ENCODE results near the gene TXNRD1.
"Not testable (repeated sequence)": the region's sequence is repeated elsewhere in the genome, so short reads cannot be mapped to it uniquely, and the experiment has no call there.

The TXNRD1 gene

GRCh38 chr12:104197264-104197663 is 18.3 kb upstream of the TXNRD1 start:
- no peak for DNase-seq

GRCh38 chr12:104199964-104200363 is 15.6 kb upstream of the TXNRD1 start:
- DNase-seq: no peak

DNA sequence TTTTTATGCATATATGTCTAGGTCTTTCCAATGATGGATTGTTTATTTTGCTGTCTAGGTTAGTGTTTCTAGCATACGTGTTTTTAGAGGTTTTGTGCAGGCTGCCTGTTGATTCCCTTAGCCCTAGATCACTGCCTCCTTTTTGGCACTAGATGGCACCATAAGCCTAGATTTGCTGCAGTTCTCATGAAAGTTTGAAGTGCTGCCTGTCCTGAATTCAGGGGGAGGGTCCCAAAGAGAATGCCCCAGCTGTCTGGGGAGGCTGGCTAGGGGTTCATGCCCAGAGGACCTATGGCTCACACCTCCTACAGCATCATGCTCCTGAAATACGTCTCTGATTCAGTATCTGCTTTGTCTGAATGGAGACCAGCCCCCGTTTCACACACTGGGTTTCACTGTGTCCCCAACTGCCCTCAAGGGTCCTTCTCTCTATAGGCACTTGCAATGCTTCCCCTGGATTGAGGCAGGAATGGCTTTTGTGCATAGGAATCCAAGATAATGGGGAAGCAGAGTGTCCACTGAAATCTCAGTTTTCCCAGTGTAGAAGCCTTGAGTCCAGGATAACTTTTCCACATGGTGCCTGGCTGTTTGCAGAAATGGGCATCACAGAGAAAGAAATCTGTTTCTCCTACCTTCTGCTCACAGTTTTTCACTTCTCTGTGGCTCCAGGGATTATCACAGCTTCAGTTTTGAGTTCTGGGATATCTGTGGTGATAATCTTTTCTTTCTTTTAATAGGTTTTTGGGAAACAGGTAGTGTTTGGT is 14.2 kb upstream of the TXNRD1 start:
- no peak for DNase-seq

- DNase-seq: no peak
These were observed 10.7 kb upstream of the TXNRD1 start for GRCh38 chr12:104204690-104205480.

- DNase-seq: no peak
These were observed 8.0 kb upstream of the TXNRD1 start for GRCh38 chr12:104207416-104208205.

DNA sequence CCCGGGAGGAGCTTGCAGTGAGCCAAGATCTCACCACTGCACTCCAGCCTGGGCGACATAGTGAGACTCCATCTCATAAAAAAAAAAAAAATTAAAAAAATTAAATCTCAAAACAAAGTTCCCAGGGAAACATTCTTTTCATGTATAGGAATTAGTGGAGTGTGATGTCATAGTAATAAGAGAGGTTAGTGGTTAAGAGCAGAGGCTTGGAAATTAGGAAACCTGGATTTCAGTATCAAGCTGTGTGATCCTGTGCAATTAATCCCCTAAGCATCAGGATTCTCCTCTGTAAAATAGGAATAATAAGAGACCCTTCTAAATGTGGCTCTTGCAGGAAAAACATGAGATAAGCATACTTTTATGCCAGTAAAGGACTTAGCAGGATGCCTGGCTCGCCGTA is 3.1 kb upstream of the TXNRD1 start:
- DNase-seq: no peak

DNA sequence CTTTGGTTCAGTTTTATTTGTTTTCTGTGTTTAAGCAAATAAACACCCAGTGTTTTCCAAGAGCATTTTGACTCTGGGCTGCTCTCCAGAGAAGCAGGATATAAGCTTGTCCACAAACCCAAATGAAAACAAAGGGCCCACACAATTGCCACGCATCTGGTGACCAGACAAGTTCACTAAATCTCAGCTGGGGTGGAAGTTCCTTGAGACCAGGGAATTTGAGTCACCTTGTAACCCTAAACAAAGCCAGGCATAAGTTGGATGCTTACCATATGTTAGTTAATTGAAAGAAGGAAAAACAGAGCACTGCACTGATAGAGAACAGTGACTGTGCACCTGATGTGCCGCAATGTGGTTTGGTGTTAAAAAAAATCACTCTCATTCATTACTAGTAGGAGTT is 1.6 kb upstream of the TXNRD1 start:
- no peak for DNase-seq

GRCh38 chr12:104216521-104216924 is 944 bp downstream of the TXNRD1 start:
- no peak for DNase-seq

- DNase-seq: not testable (repeated sequence)
These were observed 2.9 kb downstream of the TXNRD1 start for GRCh38 chr12:104218506-104218905.

GRCh38 chr12:104218935-104219334 is 3.4 kb downstream of the TXNRD1 start:
- no peak for DNase-seq

GRCh38 chr12:104219361-104219892 is 3.8 kb downstream of the TXNRD1 start:
- DNase-seq: no peak

- peak; percentile 4 for DNase-seq
These were observed 4.4 kb downstream of the TXNRD1 start for GRCh38 chr12:104219908-104220404.

GRCh38 chr12:104220931-104221330 is 5.4 kb downstream of the TXNRD1 start:
- no peak for DNase-seq

- no peak for DNase-seq
These were observed 7.4 kb downstream of the TXNRD1 start for GRCh38 chr12:104222976-104223375.

DNA sequence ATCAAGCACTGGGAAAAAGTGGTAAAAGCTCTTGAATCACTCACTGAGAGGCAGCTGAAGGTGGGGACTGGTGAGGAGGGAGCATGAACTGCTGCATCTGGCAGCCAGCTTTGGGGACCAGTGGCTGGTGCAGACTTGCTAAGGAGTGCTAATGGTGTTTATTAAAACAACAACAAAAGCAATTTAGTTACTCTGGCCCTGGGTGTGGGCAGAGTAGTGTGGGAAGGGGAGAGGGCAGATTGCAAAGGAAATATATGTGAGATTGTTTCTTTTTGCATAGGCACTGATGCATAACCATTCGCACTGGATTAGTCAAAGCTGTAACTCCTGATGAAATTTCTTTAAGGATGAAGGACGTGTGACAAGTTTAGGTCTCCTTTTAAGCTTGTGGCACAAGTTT is 8.1 kb downstream of the TXNRD1 start:
- no peak for DNase-seq

GRCh38 chr12:104226672-104227071 is 11.1 kb downstream of the TXNRD1 start:
- DNase-seq: no peak

DNA sequence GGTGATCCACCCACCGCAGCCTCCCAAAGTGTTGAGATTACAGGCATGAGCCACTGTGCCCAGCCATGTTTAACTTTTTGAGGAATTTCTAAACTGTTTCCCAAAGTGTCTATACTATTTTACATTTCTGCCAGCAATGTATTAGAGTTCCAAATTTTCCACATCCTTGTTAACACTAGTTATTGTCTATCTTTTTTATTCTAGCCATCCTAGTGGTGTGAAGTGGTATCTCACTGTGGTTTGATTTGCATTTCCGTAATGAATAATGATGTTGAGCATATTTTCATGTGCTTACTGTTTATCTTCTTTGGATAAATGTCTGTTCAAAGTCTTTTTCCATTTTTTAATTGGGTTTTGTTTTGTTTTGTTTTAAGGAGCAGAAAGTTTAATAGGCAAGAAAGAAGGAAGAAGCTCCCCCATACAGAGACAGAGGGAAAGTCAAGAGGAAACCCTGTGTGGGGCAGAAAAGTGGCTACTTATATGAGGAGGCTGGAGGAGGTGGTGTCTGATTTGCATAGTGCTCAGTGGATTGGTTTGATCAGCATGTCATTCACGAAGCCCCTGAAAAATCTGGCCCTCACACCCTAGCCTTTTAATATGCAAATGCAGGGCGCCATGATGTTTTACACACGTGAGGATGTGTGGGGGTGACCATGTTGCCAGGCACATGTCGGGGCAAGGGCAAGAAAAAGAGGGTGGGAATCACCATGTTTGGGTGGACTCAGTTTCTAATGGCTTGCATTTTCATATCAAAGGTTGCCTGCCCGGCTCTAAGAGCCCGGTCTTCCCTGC is 14.9 kb downstream of the TXNRD1 start:
- no peak for DNase-seq

DNA sequence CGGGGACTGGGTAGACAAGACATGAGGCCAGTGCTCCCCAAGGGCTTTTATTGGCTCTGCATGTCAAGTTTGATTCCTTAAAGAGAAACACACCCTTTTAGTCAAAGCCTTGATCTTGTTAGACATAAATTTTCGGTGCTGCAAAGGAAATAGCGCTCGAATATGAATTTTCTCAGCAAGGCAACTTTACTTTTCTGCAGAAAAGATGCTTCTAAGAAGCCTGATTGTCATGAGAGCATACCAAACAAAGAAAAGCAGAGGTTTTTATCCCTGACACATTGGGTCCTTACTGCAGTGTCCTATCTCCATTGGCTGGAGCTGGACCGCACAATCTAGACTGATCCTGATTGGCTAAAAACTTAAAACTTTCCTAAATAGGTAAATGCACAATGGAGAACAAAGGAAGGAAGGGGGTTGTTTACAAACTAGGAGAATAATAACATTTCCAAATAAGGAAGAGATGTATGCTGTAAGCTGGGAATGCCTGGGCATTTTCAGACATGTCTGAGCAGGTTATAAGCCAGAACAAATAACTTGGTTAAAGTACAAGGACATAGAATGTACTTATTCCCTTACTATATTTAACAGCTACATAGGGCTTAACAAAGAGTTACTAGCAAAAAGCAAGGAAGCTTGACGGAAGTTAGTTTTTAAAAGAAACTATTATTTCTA is 17.2 kb downstream of the TXNRD1 start:
- DNase-seq: no peak

GRCh38 chr12:104234926-104235499 is 19.4 kb downstream of the TXNRD1 start:
- DNase-seq: no peak

- DNase-seq: no peak
These were observed 22.4 kb downstream of the TXNRD1 start for GRCh38 chr12:104237930-104238329.

GRCh38 chr12:104242546-104243206 is 27.1 kb downstream of the TXNRD1 start:
- no peak for DNase-seq
